Right lobe of liver (tissue), 4 donors: ENCODE results near the gene UQCC2.

Source experiments
- POLR2A ChIP-seq: fragments of 450-650 bp; IDR thresholded peaks from one replicate; pipeline ENCODE4 v1.6.1; 2017; ENCODE audit warnings: antibody characterized with exemption, mild to moderate bottlenecking
- TF ChIP-seq, protein P1 (sequence below), 4 donors: fragments of 200-600 bp in 3 of 4; fragments of 450-650 bp in 1 of 4; IDR thresholded peaks; one replicate each; pipeline versions ENCODE4 v1.5.1 to v1.8.0; 2016 to 2022; ENCODE audit warnings: antibody characterized with exemption in 4 of 4, mild to moderate bottlenecking in 2 of 4
- donor health status: DM: no; HTN: no; CAD: no.
- donor health status: DM: no; HTN: no; CAD: no.
- donor health status: DM: no; HTN: yes; CAD: no.

- no peak for TF ChIP-seq POLR2A
- TF ChIP-seq, protein P1, sequence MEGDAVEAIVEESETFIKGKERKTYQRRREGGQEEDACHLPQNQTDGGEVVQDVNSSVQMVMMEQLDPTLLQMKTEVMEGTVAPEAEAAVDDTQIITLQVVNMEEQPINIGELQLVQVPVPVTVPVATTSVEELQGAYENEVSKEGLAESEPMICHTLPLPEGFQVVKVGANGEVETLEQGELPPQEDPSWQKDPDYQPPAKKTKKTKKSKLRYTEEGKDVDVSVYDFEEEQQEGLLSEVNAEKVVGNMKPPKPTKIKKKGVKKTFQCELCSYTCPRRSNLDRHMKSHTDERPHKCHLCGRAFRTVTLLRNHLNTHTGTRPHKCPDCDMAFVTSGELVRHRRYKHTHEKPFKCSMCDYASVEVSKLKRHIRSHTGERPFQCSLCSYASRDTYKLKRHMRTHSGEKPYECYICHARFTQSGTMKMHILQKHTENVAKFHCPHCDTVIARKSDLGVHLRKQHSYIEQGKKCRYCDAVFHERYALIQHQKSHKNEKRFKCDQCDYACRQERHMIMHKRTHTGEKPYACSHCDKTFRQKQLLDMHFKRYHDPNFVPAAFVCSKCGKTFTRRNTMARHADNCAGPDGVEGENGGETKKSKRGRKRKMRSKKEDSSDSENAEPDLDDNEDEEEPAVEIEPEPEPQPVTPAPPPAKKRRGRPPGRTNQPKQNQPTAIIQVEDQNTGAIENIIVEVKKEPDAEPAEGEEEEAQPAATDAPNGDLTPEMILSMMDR (IDR thresholded peaks at IDR 0.05), result no peak
Observed at GRCh38 chr6:33751771-33752645, 40.5 kb upstream of the UQCC2 start.
